ENCODE results near the gene LANCL2. TPM values are rescaled to one million over a fixed set of nuclear protein-coding genes. Genes with fewer than 3 reads are reported as not detected.
"Not testable (repeated sequence)": the region's sequence is repeated elsewhere in the genome, so short reads cannot be mapped to it uniquely, and the experiment has no call there.

LANCL2 gene
- polyA plus RNA-seq, 3 donors, result 6.4 to 11.8 (median 8.3) TPM

DNA sequence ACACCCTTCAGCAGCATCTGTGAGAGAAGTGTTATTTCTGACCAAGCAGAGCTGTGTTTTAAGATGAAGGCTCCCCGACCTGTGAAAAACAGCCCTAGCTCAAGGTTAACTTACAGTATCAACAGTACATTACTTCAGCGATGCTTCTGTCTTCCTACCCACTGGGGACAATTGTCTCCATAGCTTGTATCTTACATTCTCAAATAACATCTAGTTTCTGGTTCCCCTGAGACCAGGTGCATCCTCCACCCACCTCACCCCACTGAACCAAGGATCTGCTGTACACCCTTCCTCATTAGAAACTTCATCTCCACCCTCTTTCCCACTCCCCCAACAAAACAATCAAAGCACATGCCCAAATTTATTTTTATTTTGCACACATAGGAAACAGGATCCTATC, 105.1 kb downstream of the LANCL2 start:
- Mint-ChIP-seq H3K27me3 (ENCODE audit: low read depth in 3 of 3) (no peaks in the 10 kb centered on the region), H3K36me3 (peaks cover 38 to 49% of the 10 kb centered on the region in 2 donors), H3K4me3 (no peak overlapping the region), H3K4me1 (no peaks in the 10 kb centered on the region), H3K27ac (peak overlapping the region in 2 of 7 donors; percentile 42 to 50), H3K9me3 (peaks cover 2 to 11% (median 2%) of the 10 kb centered on the region in 7 donors)
- no peak overlapping the region for H3K4me2 ChIP-seq (replicated peaks; ENCODE audit: extremely low read depth, low read length, poor library complexity, severe bottlenecking)
- H3K36me3 ChIP-seq (replicated peaks in 1 of 2; ENCODE audit: control insufficient read depth in 1 of 2, insufficient read depth in 2 of 2, low read length in 2 of 2), result peaks cover 4 to 28% of the 10 kb centered on the region in 2 donors
- no peaks in the 10 kb centered on the region for H3K27me3 ChIP-seq (ENCODE audit: control insufficient read depth in 2 of 2, insufficient read depth in 2 of 2, low read length in 2 of 2)
- no peak overlapping the region for H3K27ac ChIP-seq (ENCODE audit: low read depth in 1 of 2, low read length in 2 of 2)
- no peaks in the 10 kb centered on the region for H3K9me3 ChIP-seq (replicated peaks in 1 of 2; ENCODE audit: control insufficient read depth in 1 of 2, insufficient read depth in 1 of 2, low read length in 2 of 2)
- WGBS (ENCODE audit: insufficient coverage), result 100% methylated on average over 1 of the region's 2 CpGs
- H2AFZ ChIP-seq (ENCODE audit: insufficient read depth, low read depth, low read length, poor library complexity, severe bottlenecking), result no peak overlapping the region
- no peak for DNase-seq
- no peak overlapping the region for H3K9ac ChIP-seq (ENCODE audit: insufficient read depth, low read length, poor library complexity, severe bottlenecking)
- H3K4me1 ChIP-seq (ENCODE audit: control insufficient read depth in 1 of 2, insufficient read depth in 2 of 2, low read length in 2 of 2), result no peaks in the 10 kb centered on the region
- TF ChIP-seq, protein P1, sequence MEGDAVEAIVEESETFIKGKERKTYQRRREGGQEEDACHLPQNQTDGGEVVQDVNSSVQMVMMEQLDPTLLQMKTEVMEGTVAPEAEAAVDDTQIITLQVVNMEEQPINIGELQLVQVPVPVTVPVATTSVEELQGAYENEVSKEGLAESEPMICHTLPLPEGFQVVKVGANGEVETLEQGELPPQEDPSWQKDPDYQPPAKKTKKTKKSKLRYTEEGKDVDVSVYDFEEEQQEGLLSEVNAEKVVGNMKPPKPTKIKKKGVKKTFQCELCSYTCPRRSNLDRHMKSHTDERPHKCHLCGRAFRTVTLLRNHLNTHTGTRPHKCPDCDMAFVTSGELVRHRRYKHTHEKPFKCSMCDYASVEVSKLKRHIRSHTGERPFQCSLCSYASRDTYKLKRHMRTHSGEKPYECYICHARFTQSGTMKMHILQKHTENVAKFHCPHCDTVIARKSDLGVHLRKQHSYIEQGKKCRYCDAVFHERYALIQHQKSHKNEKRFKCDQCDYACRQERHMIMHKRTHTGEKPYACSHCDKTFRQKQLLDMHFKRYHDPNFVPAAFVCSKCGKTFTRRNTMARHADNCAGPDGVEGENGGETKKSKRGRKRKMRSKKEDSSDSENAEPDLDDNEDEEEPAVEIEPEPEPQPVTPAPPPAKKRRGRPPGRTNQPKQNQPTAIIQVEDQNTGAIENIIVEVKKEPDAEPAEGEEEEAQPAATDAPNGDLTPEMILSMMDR (IDR thresholded peaks at IDR 0.05), result no peak
- H3K79me2 ChIP-seq (ENCODE audit: insufficient read depth, low read length), result no peaks in the 10 kb centered on the region
- intact Hi-C loops (cut with micrococcal nuclease), result no loop called here
- no peak overlapping the region for H3K4me3 ChIP-seq (replicated peaks in 1 of 3; ENCODE audit: low read depth in 2 of 3, low read length in 3 of 3)
- H4K20me1 ChIP-seq (ENCODE audit: insufficient read depth, low read length), result peaks cover 3% of the 10 kb centered on the region

DNA sequence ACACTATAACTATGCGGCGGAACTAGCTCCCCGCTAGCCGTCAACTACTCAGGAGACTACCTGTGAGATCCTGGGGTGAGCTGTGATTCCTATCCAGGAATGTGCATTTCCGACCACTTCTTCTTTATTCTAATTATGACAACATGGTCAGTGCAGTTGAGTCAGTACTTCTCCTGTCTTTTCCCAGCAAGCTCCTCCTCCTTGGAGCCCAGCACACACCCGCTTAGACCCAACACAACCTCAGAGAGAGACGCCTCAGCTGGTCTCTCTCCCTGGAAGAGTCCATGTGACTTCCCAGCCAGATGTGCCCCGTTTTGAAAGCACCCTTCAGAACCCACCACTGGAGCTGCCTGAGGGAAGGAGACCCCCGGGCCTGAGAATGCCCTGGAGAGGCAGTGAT, 106.5 kb downstream of the LANCL2 start:
- H3K9me3 ChIP-seq (replicated peaks in 1 of 2; ENCODE audit: control insufficient read depth in 1 of 2, insufficient read depth in 1 of 2, low read length in 2 of 2); intact Hi-C loops (cut with micrococcal nuclease); H3K27ac ChIP-seq (ENCODE audit: low read depth in 1 of 2, low read length in 2 of 2); H3K4me2 ChIP-seq (replicated peaks; ENCODE audit: extremely low read depth, low read length, poor library complexity, severe bottlenecking); H3K4me1 Mint-ChIP-seq; DNase-seq; H3K4me1 ChIP-seq (ENCODE audit: control insufficient read depth in 1 of 2, insufficient read depth in 2 of 2, low read length in 2 of 2); H3K4me3 ChIP-seq (replicated peaks in 1 of 3; ENCODE audit: low read depth in 2 of 3, low read length in 3 of 3); H3K79me2 ChIP-seq (ENCODE audit: insufficient read depth, low read length); H3K27me3 Mint-ChIP-seq (ENCODE audit: low read depth in 3 of 3); H3K9me3 Mint-ChIP-seq; H3K9ac ChIP-seq (ENCODE audit: insufficient read depth, low read length, poor library complexity, severe bottlenecking); H2AFZ ChIP-seq (ENCODE audit: insufficient read depth, low read depth, low read length, poor library complexity, severe bottlenecking); H3K27me3 ChIP-seq (ENCODE audit: control insufficient read depth in 2 of 2, insufficient read depth in 2 of 2, low read length in 2 of 2); H3K27ac Mint-ChIP-seq; H4K20me1 ChIP-seq (ENCODE audit: insufficient read depth, low read length); H3K4me3 Mint-ChIP-seq: not testable (repeated sequence)
- peaks cover 4 to 29% of the 10 kb centered on the region in 2 donors for H3K36me3 ChIP-seq (replicated peaks in 1 of 2; ENCODE audit: control insufficient read depth in 1 of 2, insufficient read depth in 2 of 2, low read length in 2 of 2)
- peaks cover 37 to 42% of the 10 kb centered on the region in 2 donors for H3K36me3 Mint-ChIP-seq
- WGBS (ENCODE audit: insufficient coverage), result 100% methylated on average over 1 of the region's 9 CpGs

DNA sequence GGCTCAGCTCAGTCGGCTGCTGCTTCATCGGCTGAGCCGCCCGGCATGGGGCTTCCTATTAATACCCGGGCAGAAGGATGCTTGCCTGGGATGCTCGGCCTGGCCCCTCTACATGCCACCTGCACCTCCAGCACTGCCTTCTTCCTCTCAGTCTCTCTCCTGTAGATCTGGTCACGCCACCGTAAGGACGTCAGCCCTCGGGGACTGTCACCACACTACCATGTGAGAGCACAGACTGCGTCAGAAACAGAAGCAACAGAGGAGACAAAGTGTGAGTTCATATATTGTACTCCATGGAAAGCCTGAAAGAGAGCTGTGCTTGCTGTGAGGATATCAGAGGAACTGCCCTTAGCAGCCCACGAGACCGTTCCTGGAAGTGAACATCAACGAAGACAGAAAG, 107.3 kb downstream of the LANCL2 start:
- H3K4me3 Mint-ChIP-seq; H3K9me3 ChIP-seq (replicated peaks in 1 of 2; ENCODE audit: control insufficient read depth in 1 of 2, insufficient read depth in 1 of 2, low read length in 2 of 2); intact Hi-C loops (cut with micrococcal nuclease); H3K4me3 ChIP-seq (replicated peaks in 1 of 3; ENCODE audit: low read depth in 2 of 3, low read length in 3 of 3); H3K27me3 ChIP-seq (ENCODE audit: control insufficient read depth in 2 of 2, insufficient read depth in 2 of 2, low read length in 2 of 2); H4K20me1 ChIP-seq (ENCODE audit: insufficient read depth, low read length); H3K27ac Mint-ChIP-seq; H3K9me3 Mint-ChIP-seq; H2AFZ ChIP-seq (ENCODE audit: insufficient read depth, low read depth, low read length, poor library complexity, severe bottlenecking); H3K4me1 ChIP-seq (ENCODE audit: control insufficient read depth in 1 of 2, insufficient read depth in 2 of 2, low read length in 2 of 2); H3K4me2 ChIP-seq (replicated peaks; ENCODE audit: extremely low read depth, low read length, poor library complexity, severe bottlenecking); H3K4me1 Mint-ChIP-seq; H3K79me2 ChIP-seq (ENCODE audit: insufficient read depth, low read length); H3K27ac ChIP-seq (ENCODE audit: low read depth in 1 of 2, low read length in 2 of 2); DNase-seq; H3K27me3 Mint-ChIP-seq (ENCODE audit: low read depth in 3 of 3); H3K9ac ChIP-seq (ENCODE audit: insufficient read depth, low read length, poor library complexity, severe bottlenecking): not testable (repeated sequence)
- WGBS (ENCODE audit: insufficient coverage), result no CpG with 5 or more reads among the region's 14 CpGs
- peaks cover 34 to 42% of the 10 kb centered on the region in 2 donors for H3K36me3 Mint-ChIP-seq
- H3K36me3 ChIP-seq (replicated peaks in 1 of 2; ENCODE audit: control insufficient read depth in 1 of 2, insufficient read depth in 2 of 2, low read length in 2 of 2), result peaks cover 4 to 37% of the 10 kb centered on the region in 2 donors

Data from CD14-positive monocyte (primary cell).